ENCODE results near the gene SASS6. TPM values are rescaled to one million over a fixed set of nuclear protein-coding genes. Genes with fewer than 3 reads are reported as not detected.

Gene SASS6
- total RNA-seq, 3 donors from 2014 or later, result 2.7 to 7.2 (median 3.6) TPM

DNA sequence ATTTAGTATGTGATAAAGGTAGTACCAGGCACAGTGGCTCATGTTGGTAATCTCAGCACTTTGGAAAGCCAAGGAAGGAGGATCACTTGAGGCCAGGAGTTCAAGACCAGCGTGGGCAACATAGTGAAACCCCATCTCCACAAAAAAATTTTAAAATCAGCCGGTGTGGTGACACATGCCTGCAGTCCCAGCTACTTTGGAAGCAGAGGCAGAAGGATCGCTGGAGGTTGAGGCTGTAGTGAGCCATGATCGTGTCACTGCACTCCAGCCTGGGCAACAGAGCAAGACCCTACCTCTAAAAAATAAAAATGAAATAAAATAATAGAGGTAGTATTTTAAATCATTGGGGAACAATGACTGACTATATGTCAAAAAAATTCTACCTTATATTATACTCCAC lies 17.2 kb downstream of the SASS6 start:
- H3K27me3 ChIP-seq, result no peaks in the 10 kb centered on the region
- H3K4me3 ChIP-seq, result no peak overlapping the region
- no peak overlapping the region for H3K27ac ChIP-seq
- intact Hi-C loops (cut with DNase I; ENCODE audit: low total_unique reads), result no loop called here
- no peaks in the 10 kb centered on the region for H3K9me3 ChIP-seq
- no peak for DNase-seq (ENCODE audit: low spot score in 2 of 2)
- TF ChIP-seq, protein P1, sequence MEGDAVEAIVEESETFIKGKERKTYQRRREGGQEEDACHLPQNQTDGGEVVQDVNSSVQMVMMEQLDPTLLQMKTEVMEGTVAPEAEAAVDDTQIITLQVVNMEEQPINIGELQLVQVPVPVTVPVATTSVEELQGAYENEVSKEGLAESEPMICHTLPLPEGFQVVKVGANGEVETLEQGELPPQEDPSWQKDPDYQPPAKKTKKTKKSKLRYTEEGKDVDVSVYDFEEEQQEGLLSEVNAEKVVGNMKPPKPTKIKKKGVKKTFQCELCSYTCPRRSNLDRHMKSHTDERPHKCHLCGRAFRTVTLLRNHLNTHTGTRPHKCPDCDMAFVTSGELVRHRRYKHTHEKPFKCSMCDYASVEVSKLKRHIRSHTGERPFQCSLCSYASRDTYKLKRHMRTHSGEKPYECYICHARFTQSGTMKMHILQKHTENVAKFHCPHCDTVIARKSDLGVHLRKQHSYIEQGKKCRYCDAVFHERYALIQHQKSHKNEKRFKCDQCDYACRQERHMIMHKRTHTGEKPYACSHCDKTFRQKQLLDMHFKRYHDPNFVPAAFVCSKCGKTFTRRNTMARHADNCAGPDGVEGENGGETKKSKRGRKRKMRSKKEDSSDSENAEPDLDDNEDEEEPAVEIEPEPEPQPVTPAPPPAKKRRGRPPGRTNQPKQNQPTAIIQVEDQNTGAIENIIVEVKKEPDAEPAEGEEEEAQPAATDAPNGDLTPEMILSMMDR (IDR thresholded peaks at IDR 0.05), result no peak
- TF ChIP-seq POLR2A (IDR thresholded peaks at IDR 0.05), result no peak
- no peak for TF ChIP-seq POLR2AphosphoS5 (IDR thresholded peaks at IDR 0.05)
- H3K36me3 ChIP-seq, result no peaks in the 10 kb centered on the region
- H3K4me1 ChIP-seq, result no peaks in the 10 kb centered on the region

GRCh38 chr1:100109554-100110066 lies 23.1 kb downstream of the SASS6 start:
- intact Hi-C loops (cut with DNase I; ENCODE audit: low total_unique reads), result no loop called here
- Histone ChIP-seq H3K9me3 (no peaks in the 10 kb centered on the region), H3K27ac (no peak overlapping the region), H3K36me3 (no peaks in the 10 kb centered on the region), H3K4me1 (no peaks in the 10 kb centered on the region), H3K27me3 (no peaks in the 10 kb centered on the region), H3K4me3 (no peak overlapping the region)
- no peak for DNase-seq (ENCODE audit: low spot score in 2 of 2)
- TF ChIP-seq POLR2A (IDR thresholded peaks at IDR 0.05) (no peak), POLR2AphosphoS5 (IDR thresholded peaks at IDR 0.05) (no peak)
- TF ChIP-seq, protein P1 (IDR thresholded peaks at IDR 0.05), result no peak

DNA sequence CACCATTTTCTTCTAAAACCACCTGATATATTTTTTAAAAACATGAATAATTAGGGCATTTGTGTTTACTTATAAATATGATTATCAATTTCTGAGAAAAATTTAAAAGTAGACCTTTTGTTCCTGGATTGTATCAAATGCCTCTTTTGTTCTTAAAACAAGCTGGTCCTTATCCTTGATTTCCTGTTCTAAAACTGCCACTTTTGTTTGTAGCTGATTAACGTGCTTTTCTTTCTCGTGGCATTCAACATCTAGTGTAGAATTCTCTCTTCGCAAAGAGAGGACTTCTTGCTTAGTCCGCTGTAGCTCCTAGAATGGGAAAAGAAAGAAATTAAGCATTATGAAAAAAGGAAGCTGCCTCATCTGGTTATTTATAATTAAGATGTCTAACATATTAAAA lies 25.0 kb downstream of the SASS6 start:
- intact Hi-C loops (cut with DNase I; ENCODE audit: low total_unique reads), result no loop called here
- no peak for DNase-seq (ENCODE audit: low spot score in 2 of 2)
- TF ChIP-seq POLR2AphosphoS5 (IDR thresholded peaks at IDR 0.05), result no peak
- TF ChIP-seq, protein P1 (IDR thresholded peaks at IDR 0.05), result no peak
- no peak for TF ChIP-seq POLR2A (IDR thresholded peaks at IDR 0.05)
- Histone ChIP-seq H3K27ac (no peak overlapping the region), H3K9me3 (no peaks in the 10 kb centered on the region), H3K4me3 (no peak overlapping the region), H3K36me3 (no peaks in the 10 kb centered on the region), H3K27me3 (no peaks in the 10 kb centered on the region), H3K4me1 (no peaks in the 10 kb centered on the region)

DNA sequence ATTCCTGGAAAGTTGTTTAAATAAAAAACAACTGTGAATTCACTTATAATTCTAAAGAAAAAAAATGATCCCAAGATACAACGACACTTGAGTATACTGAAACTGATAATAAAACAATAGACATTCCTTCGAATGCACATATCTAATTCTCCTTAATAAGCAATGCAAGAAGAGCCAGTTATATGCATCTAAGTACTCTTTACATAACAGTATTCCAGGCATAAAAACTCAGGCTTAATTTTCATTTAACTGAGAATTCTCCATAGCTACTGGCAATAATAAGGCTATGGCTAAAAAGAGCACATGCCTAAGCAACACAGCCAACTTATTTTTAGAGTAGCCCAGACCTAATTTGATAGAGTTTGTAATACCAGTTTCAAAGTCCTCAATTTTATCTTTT lies 31.2 kb downstream of the SASS6 start:
- DNase-seq (ENCODE audit: low spot score in 2 of 2), result no peak
- intact Hi-C loops (cut with DNase I; ENCODE audit: low total_unique reads), result no loop called here
- Histone ChIP-seq H3K36me3 (peaks cover under 1% of the 10 kb centered on the region), H3K4me1 (no peaks in the 10 kb centered on the region), H3K4me3 (no peak overlapping the region), H3K9me3 (no peaks in the 10 kb centered on the region), H3K27ac (no peak overlapping the region), H3K27me3 (no peaks in the 10 kb centered on the region)
- TF ChIP-seq POLR2AphosphoS5 (IDR thresholded peaks at IDR 0.05) (no peak), POLR2A (IDR thresholded peaks at IDR 0.05) (no peak)
- TF ChIP-seq, protein P1 (IDR thresholded peaks at IDR 0.05), result no peak

DNA sequence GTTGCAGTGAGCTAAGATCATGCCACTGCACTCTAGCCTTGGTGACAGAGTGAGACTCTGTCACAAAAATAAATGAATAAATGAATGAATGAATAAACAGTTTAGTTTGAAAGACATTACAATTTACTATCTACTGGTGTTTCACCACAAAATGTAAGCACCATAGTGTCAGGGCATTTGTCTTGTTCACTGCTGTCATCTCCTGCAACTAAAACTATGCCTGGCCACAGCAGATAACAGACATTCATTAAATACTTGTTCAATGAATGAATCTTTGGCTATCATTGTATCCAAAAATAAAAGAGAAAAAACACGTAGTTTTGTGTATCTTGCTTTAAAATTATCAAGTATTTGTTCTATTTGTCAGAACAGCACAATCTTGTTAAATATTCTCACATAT lies 32.5 kb downstream of the SASS6 start:
- Histone ChIP-seq H3K27me3 (no peaks in the 10 kb centered on the region), H3K9me3 (no peaks in the 10 kb centered on the region), H3K36me3 (peaks cover 3% of the 10 kb centered on the region), H3K4me3 (no peak overlapping the region), H3K27ac (no peak overlapping the region), H3K4me1 (no peaks in the 10 kb centered on the region)
- TF ChIP-seq, protein P1 (IDR thresholded peaks at IDR 0.05), result no peak
- TF ChIP-seq POLR2AphosphoS5 (IDR thresholded peaks at IDR 0.05), result no peak
- TF ChIP-seq POLR2A (IDR thresholded peaks at IDR 0.05), result no peak
- intact Hi-C loops (cut with DNase I; ENCODE audit: low total_unique reads), result no loop called here
- DNase-seq (ENCODE audit: low spot score in 2 of 2), result no peak

All from breast epithelium (tissue), 4 donors.